Measurements from ENCODE around the gene CTSA.

Gene CTSA

GRCh38 chr20:45919542-45920399 is 28.6 kb downstream of the CTSA start:
- TF ChIP-seq CTCF (conservative IDR thresholded peaks at IDR 0.05; ENCODE audit: low read depth, low read length), result no peak
- no peak overlapping the region for H3K4me3 ChIP-seq (ENCODE audit: low read length)
- no peak for DNase-seq (ENCODE audit: low read depth)

- no peak for TF ChIP-seq CTCF (conservative IDR thresholded peaks at IDR 0.05; ENCODE audit: low read depth, low read length)
- DNase-seq (ENCODE audit: low read depth), result no peak
- H3K4me3 ChIP-seq (ENCODE audit: low read length), result no peak overlapping the region
Observed at GRCh38 chr20:45920462-45921336, 29.6 kb downstream of the CTSA start.

DNA sequence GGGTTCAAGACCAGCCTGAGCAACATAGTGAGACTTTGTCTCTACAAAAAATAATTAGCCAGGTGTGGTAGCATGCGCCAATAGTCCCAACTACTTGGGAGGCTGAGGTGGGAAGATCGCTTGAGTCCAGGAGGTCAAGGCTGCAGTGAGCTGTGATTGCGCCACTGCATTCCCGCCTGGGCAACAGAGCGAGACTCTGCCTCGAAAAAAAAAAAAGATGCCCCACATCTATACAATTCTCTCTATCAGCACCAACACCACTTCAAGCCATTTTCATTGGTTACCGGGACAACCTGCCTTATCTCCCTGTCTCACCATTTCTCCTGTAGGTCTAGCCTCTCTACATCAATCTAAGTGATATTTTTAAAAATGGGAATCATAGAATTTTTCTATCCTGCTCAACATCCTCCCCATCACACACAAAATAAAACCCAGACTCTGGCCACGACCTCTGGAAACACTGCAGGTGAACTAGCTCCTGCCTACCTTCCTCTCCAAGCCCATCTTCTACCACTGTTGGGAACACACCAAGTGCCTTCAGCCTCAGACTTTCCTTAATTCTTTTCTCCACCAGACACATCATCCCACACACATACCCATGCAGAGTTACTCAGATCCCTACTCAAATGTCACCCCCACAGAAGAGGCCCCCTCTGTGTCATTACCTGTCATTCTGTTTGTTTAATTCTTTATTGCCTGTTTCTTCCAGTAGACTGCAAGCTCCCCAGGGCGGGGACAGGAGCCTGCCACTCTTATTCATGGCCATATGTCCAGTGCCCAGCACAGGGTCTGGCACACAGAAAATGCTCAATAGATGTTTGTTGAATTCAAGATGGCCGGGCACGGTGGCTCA is 30.4 kb downstream of the CTSA start:
- no peak for TF ChIP-seq CTCF (conservative IDR thresholded peaks at IDR 0.05; ENCODE audit: low read depth, low read length)
- H3K4me3 ChIP-seq (ENCODE audit: low read length), result no peak overlapping the region
- no peak for DNase-seq (ENCODE audit: low read depth)

- no peak for DNase-seq (ENCODE audit: low read depth)
- no peak overlapping the region for H3K4me3 ChIP-seq (ENCODE audit: low read length)
- TF ChIP-seq CTCF (conservative IDR thresholded peaks at IDR 0.05; ENCODE audit: low read depth, low read length), result no peak
Observed at GRCh38 chr20:45924391-45925261, 33.5 kb downstream of the CTSA start.

DNA sequence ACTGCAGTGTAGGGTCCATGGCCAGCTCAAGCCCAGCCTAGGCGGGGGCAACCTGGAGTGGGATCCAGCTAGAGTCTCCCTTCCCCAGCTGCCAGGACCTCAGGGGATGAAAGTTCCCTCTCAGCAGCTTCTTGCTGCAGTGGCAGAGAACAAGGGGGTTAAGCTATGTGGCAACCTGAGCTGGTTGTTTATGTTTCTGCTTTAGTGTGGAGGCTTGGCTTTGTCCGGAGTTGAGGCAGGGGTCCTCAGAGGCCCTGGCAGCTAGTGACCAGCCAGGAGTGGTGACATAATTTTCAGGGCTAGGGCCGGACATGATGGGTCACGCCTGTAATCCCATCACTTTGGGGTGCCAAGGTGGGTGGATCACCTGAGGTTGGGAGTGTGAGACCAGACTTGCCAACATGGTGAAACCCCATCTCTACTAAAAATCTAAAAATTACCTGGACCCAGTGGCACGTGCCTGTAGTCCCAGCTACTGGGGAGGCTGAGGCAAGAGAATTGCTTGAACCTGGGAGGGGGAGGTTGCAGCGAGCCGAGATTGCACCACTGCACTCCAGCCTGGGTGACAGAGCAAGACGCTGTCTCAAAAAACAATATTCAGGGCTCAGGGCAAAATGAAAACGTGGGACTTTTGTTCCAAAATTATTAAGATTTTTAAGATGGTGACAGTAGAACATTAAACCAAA is 34.8 kb downstream of the CTSA start:
- TF ChIP-seq CTCF (conservative IDR thresholded peaks at IDR 0.05; ENCODE audit: low read depth, low read length), result no peak
- H3K4me3 ChIP-seq (ENCODE audit: low read length), result no peak overlapping the region
- no peak for DNase-seq (ENCODE audit: low read depth)
